GM23338 (cell line): ENCODE data around the gene AP4S1. TPM values are rescaled to one million over a fixed set of nuclear protein-coding genes. Genes with fewer than 3 reads are reported as not detected.
"Not testable (repeated sequence)": the region's sequence is repeated elsewhere in the genome, so short reads cannot be mapped to it uniquely, and the experiment has no call there.

ENCODE experiments used
- ATAC-seq: fragments of 200-7000 bp; cut with Tn5 transposase; 3 replicates; pipeline ENCODE4 v1.9.1; 2020
- DNase-seq: peaks from one replicate; pipeline ENCODE4 v3.0.0-alpha.2; 2015; ENCODE audit warnings: low spot score
- H2AFZ ChIP-seq: fragments of 200-600 bp; sonication (generic); 2 replicates; pipeline ENCODE4 v1.8.0; 2016; ENCODE audit warnings: antibody characterized with exemption, mild to moderate bottlenecking, moderate library complexity
- H3F3A ChIP-seq: fragments of 200-600 bp; sonication (generic); replicated peaks from 2 replicates; pipeline ENCODE4 v1.8.0; 2017; ENCODE audit warnings: antibody characterized with exemption, mixed run types, low read depth
- H3K27ac ChIP-seq: fragments of 200-600 bp; sonication (generic); 2 replicates; pipeline ENCODE4 v1.6.1; 2016; ENCODE audit warnings: low read depth
- H3K27me3 ChIP-seq: fragments of 200-600 bp; sonication (generic); 2 replicates; pipeline ENCODE4 v1.8.0; 2016; ENCODE audit warnings: mild to moderate bottlenecking, mixed run types, moderate library complexity; ENCODE audit not compliant: insufficient read depth
- H3K36me3 ChIP-seq: fragments of 200-600 bp; sonication (generic); 2 replicates; pipeline ENCODE4 v1.8.0; 2016; ENCODE audit warnings: mild to moderate bottlenecking; ENCODE audit not compliant: insufficient read depth
- H3K4me1 ChIP-seq: fragments of 200-600 bp; sonication (generic); 2 replicates; pipeline ENCODE4 v1.8.0; 2016; ENCODE audit warnings: mild to moderate bottlenecking, moderate library complexity; ENCODE audit not compliant: insufficient read depth
- H3K4me2 ChIP-seq: fragments of 200-600 bp; sonication (generic); 2 replicates; pipeline ENCODE4 v1.7.1; 2017; ENCODE audit warnings: mixed run types
- H3K4me3 ChIP-seq: fragments of 200-600 bp; sonication (generic); 2 replicates; pipeline ENCODE4 v1.6.1; 2016; ENCODE audit warnings: mixed run types
- H3K79me2 ChIP-seq: fragments of 200-600 bp; sonication (generic); replicated peaks from 2 replicates; pipeline ENCODE4 v1.8.0; 2017; ENCODE audit warnings: mild to moderate bottlenecking; ENCODE audit not compliant: insufficient read depth
- H3K9me2 ChIP-seq: fragments of 200-600 bp; sonication (generic); 2 replicates; pipeline ENCODE4 v1.8.0; 2017; ENCODE audit not compliant: insufficient read depth
- H4K20me1 ChIP-seq: fragments of 200-600 bp; sonication (generic); replicated peaks from 2 replicates; pipeline ENCODE4 v1.8.0; 2017; ENCODE audit warnings: mild to moderate bottlenecking; ENCODE audit not compliant: insufficient read depth
- H3K27ac Mint-ChIP-seq: 2 replicates; pipeline ENCODE4 v1.8.0; 2020; ENCODE audit warnings: inconsistent platforms, mild to moderate bottlenecking, moderate library complexity, mixed read lengths
- H3K27me3 Mint-ChIP-seq: 3 replicates; pipeline ENCODE4 v1.8.0; 2022; ENCODE audit warnings: low read depth, mild to moderate bottlenecking, moderate library complexity, mixed read lengths, inconsistent platforms; ENCODE audit not compliant: insufficient read depth, poor library complexity
- H3K36me3 Mint-ChIP-seq: 3 replicates; pipeline ENCODE4 v1.8.0; 2021; ENCODE audit warnings: low read depth, mild to moderate bottlenecking, inconsistent platforms, moderate library complexity, mixed read lengths
- H3K4me1 Mint-ChIP-seq: 3 replicates; pipeline ENCODE4 v1.8.0; 2020; ENCODE audit warnings: mild to moderate bottlenecking, inconsistent platforms, mixed read lengths
- H3K4me3 Mint-ChIP-seq: 3 replicates; pipeline ENCODE4 v1.8.0; 2021; ENCODE audit warnings: moderate library complexity, mild to moderate bottlenecking, inconsistent platforms, mixed read lengths
- H3K9me3 Mint-ChIP-seq: 3 replicates; pipeline ENCODE4 v1.8.0; 2020; ENCODE audit warnings: moderate library complexity, mild to moderate bottlenecking, inconsistent platforms, mixed read lengths
- CREB1 ChIP-seq: fragments of 250-450 bp; sonication (Bioruptor Pico); IDR thresholded peaks from 2 replicates; pipeline ENCODE4 v1.5.0; 2020; ENCODE audit warnings: low read depth, mild to moderate bottlenecking, moderate library complexity
- CTCF ChIP-seq, 2 experiments: fragments of 200-600 bp in 1 of 2; sonication (generic) in 1 of 2; conservative IDR thresholded peaks; 2 replicates each; pipeline versions ENCODE4 v1.5.1 to v1.6.1; 2016 to 2017; ENCODE audit warnings: antibody characterized with exemption in 2 of 2, low read depth in 2 of 2, mild to moderate bottlenecking in 2 of 2, moderate library complexity in 1 of 2
- ETS1 ChIP-seq: IDR thresholded peaks from 2 replicates; pipeline ENCODE4 v1.6.1; 2016; ENCODE audit warnings: antibody characterized with exemption
- EZH2phosphoT487 ChIP-seq: fragments of 200-600 bp; sonication (generic); IDR thresholded peaks from one replicate; pipeline ENCODE4 v1.8.1; 2018; ENCODE audit warnings: antibody characterized with exemption; ENCODE audit not compliant: unreplicated experiment
- JUNB ChIP-seq: IDR thresholded peaks from one replicate; pipeline ENCODE4 v1.6.1; 2016; ENCODE audit warnings: antibody characterized with exemption; ENCODE audit not compliant: unreplicated experiment
- NANOG ChIP-seq: IDR thresholded peaks from 2 replicates; pipeline ENCODE4 v1.6.1; 2016; ENCODE audit warnings: antibody characterized with exemption, borderline replicate concordance
- REST ChIP-seq: IDR thresholded peaks from one replicate; pipeline ENCODE4 v1.6.1; 2018; ENCODE audit warnings: antibody characterized with exemption; ENCODE audit not compliant: unreplicated experiment
- STAT1 ChIP-seq: IDR thresholded peaks from one replicate; pipeline ENCODE4 v1.6.1; 2016; ENCODE audit warnings: antibody characterized with exemption; ENCODE audit not compliant: unreplicated experiment
- ZNF114 ChIP-seq: fragments of 250-450 bp; sonication (Bioruptor Pico); IDR thresholded peaks from 2 replicates; pipeline ENCODE4 v1.5.0; 2020; ENCODE audit warnings: mild to moderate bottlenecking, moderate library complexity
- ZNF462 ChIP-seq: fragments of 250-450 bp; sonication (Bioruptor Pico); IDR thresholded peaks from 2 replicates; pipeline ENCODE4 v1.5.0; 2020; ENCODE audit warnings: mild to moderate bottlenecking, moderate library complexity
- polyA plus RNA-seq: library from polyadenylated mRNA; unstranded; fragments of >200 nt; fragmentation: Nextera tagmentation; extraction: Ambion mirVana; gene quantifications from 2 replicates; pipeline ENCODE4 v1.2.1, GENCODE V29; 2016
- total RNA-seq: library from RNA; depleted of rRNA; stranded (reverse); fragments of >200 nt; shearing (Covaris generic); gene quantifications from 2 replicates; pipeline ENCODE4 v1.2.3, GENCODE V29; 2014

The AP4S1 gene
- total and polyA plus RNA-seq, 2 experiments from 2014 or later: 13.4 to 15.7 TPM

GRCh38 chr14:31042300-31042699, 16.9 kb downstream of the AP4S1 start:
- Histone ChIP-seq H3K4me1 (peaks cover 19% of the 10 kb centered on the region), H3K4me3 (no peak overlapping the region), H3F3A (no peaks in the 10 kb centered on the region), H3K36me3 (no peaks in the 10 kb centered on the region), H3K27ac (0 out of 2 replicates have a peak overlapping the region, but pooled peaks have one; percentile 35), H2AFZ (no peak overlapping the region), H3K79me2 (peaks cover 11% of the 10 kb centered on the region), H4K20me1 (no peaks in the 10 kb centered on the region), H3K9me2 (no peaks in the 10 kb centered on the region), H3K27me3 (no peaks in the 10 kb centered on the region), H3K4me2 (no peak overlapping the region)
- TF ChIP-seq NANOG: no peak
- no peak for TF ChIP-seq STAT1
- TF ChIP-seq REST: no peak
- no peak for TF ChIP-seq ETS1
- TF ChIP-seq EZH2phosphoT487: no peak
- no peak for TF ChIP-seq CTCF (conservative IDR thresholded peaks at IDR 0.05; ENCODE audit: low read depth in 2 of 2)
- TF ChIP-seq JUNB: no peak
- no peak for TF ChIP-seq ZNF114 (CRISPR knock-in tag)
- no peak for TF ChIP-seq CREB1
- TF ChIP-seq ZNF462 (CRISPR knock-in tag): no peak
- ATAC-seq (no peak), DNase-seq (no peak)
- Mint-ChIP-seq H3K27ac (no peak overlapping the region), H3K27me3 (no peaks in the 10 kb centered on the region), H3K9me3 (no peaks in the 10 kb centered on the region), H3K4me1 (peaks cover 23% of the 10 kb centered on the region), H3K4me3 (no peak overlapping the region), H3K36me3 (no peaks in the 10 kb centered on the region; the same call in 2 of the 3 replicates)

GRCh38 chr14:31042893-31043292, 17.4 kb downstream of the AP4S1 start:
- H3K9me2 ChIP-seq, H3K4me2 ChIP-seq, ATAC-seq, H3F3A ChIP-seq, H3K9me3 Mint-ChIP-seq, DNase-seq, H3K36me3 ChIP-seq, H2AFZ ChIP-seq, H3K27me3 Mint-ChIP-seq, H4K20me1 ChIP-seq, H3K27me3 ChIP-seq, H3K4me3 ChIP-seq, H3K4me3 Mint-ChIP-seq, H3K36me3 Mint-ChIP-seq: not testable (repeated sequence)
- peaks cover 19% of the 10 kb centered on the region for H3K4me1 ChIP-seq
- Mint-ChIP-seq H3K27ac (0 out of 2 replicates have a peak overlapping the region, but pooled peaks have one; percentile 71), H3K4me1 (peaks cover 22% of the 10 kb centered on the region)
- peak overlapping the region; percentile 35; the same call in 1 of the 2 replicates for H3K27ac ChIP-seq
- H3K79me2 ChIP-seq: peaks cover 11% of the 10 kb centered on the region
